Activated T-cell treated with anti-CD3 and anti-CD28 coated beads, Interleukin-2, amount 50 U/mL, for 24 hours (primary cell): Measurements from ENCODE around the gene MARCHF4.
"Not testable (repeated sequence)": the region's sequence is repeated elsewhere in the genome, so short reads cannot be mapped to it uniquely, and the experiment has no call there.

Source experiments
- DNase-seq: peaks from one replicate; pipeline ENCODE4 v3.0.0-alpha.2; 2020
- H3K27ac Mint-ChIP-seq: 2 replicates; pipeline ENCODE4 v1.8.0; 2020; ENCODE audit warnings: mild to moderate bottlenecking, mixed read lengths
- H3K27me3 Mint-ChIP-seq: 2 replicates; pipeline ENCODE4 v1.8.0; 2020; ENCODE audit warnings: mixed read lengths
- H3K36me3 Mint-ChIP-seq: 2 replicates; pipeline ENCODE4 v1.8.0; 2020; ENCODE audit warnings: low read depth, mixed read lengths
- H3K4me1 Mint-ChIP-seq: 2 replicates; pipeline ENCODE4 v1.8.0; 2020; ENCODE audit warnings: low read depth, mixed read lengths
- H3K4me3 Mint-ChIP-seq: 2 replicates; pipeline ENCODE4 v1.8.0; 2020; ENCODE audit warnings: mild to moderate bottlenecking, moderate library complexity, mixed read lengths
- H3K9me3 Mint-ChIP-seq: 2 replicates; pipeline ENCODE4 v1.8.0; 2020; ENCODE audit warnings: mixed read lengths

The MARCHF4 gene

GRCh38 chr2:216404010-216404618 lies 31.8 kb upstream of the MARCHF4 start:
- DNase-seq, result peak; percentile 59
- Mint-ChIP-seq H3K27ac (no peak overlapping the region), H3K9me3 (no peaks in the 10 kb centered on the region), H3K4me1 (no peaks in the 10 kb centered on the region), H3K4me3 (no peak overlapping the region), H3K36me3 (no peaks in the 10 kb centered on the region), H3K27me3 (peaks cover 3% of the 10 kb centered on the region)

GRCh38 chr2:216402751-216403150 lies 30.5 kb upstream of the MARCHF4 start:
- Mint-ChIP-seq H3K36me3 (no peaks in the 10 kb centered on the region), H3K4me1 (no peaks in the 10 kb centered on the region), H3K27me3 (peaks cover 3% of the 10 kb centered on the region), H3K27ac (no peak overlapping the region), H3K4me3 (no peak overlapping the region), H3K9me3 (no peaks in the 10 kb centered on the region)
- no peak for DNase-seq

GRCh38 chr2:216399621-216400020 lies 27.3 kb upstream of the MARCHF4 start:
- Mint-ChIP-seq H3K27ac (no peak overlapping the region), H3K36me3 (no peaks in the 10 kb centered on the region), H3K4me3 (no peak overlapping the region), H3K4me1 (peaks cover 4% of the 10 kb centered on the region), H3K9me3 (no peaks in the 10 kb centered on the region), H3K27me3 (no peaks in the 10 kb centered on the region)
- DNase-seq, result no peak

- peaks cover 5% of the 10 kb centered on the region for H3K4me1 Mint-ChIP-seq
- no peaks in the 10 kb centered on the region for H3K27me3 Mint-ChIP-seq
- no peaks in the 10 kb centered on the region for H3K9me3 Mint-ChIP-seq
- no peaks in the 10 kb centered on the region for H3K36me3 Mint-ChIP-seq
- no peak for DNase-seq
- no peak overlapping the region for H3K4me3 Mint-ChIP-seq
- no peak overlapping the region for H3K27ac Mint-ChIP-seq
These were observed 22.6 kb upstream of the MARCHF4 start for GRCh38 chr2:216394881-216395280.

- no peak overlapping the region for H3K4me3 Mint-ChIP-seq
- no peak overlapping the region for H3K27ac Mint-ChIP-seq
- no peaks in the 10 kb centered on the region for H3K36me3 Mint-ChIP-seq
- no peaks in the 10 kb centered on the region for H3K9me3 Mint-ChIP-seq
- H3K4me1 Mint-ChIP-seq, result peaks cover 17% of the 10 kb centered on the region
- DNase-seq, result no peak
- H3K27me3 Mint-ChIP-seq, result no peaks in the 10 kb centered on the region
These were observed 20.9 kb upstream of the MARCHF4 start for GRCh38 chr2:216392945-216393840.

GRCh38 chr2:216392018-216392562 lies 19.8 kb upstream of the MARCHF4 start:
- no peaks in the 10 kb centered on the region for H3K36me3 Mint-ChIP-seq

GRCh38 chr2:216391401-216391800 lies 19.1 kb upstream of the MARCHF4 start:
- H3K9me3 Mint-ChIP-seq, result no peaks in the 10 kb centered on the region
- no peak overlapping the region for H3K27ac Mint-ChIP-seq
- H3K4me3 Mint-ChIP-seq, result no peak overlapping the region
- H3K36me3 Mint-ChIP-seq, result no peaks in the 10 kb centered on the region
- H3K27me3 Mint-ChIP-seq, result no peaks in the 10 kb centered on the region
- DNase-seq, result no peak
- peaks cover 24% of the 10 kb centered on the region for H3K4me1 Mint-ChIP-seq

More at GRCh38 chr2:216392018-216392562, 19.8 kb upstream of the MARCHF4 start:
- DNase-seq, result no peak
- no peaks in the 10 kb centered on the region for H3K9me3 Mint-ChIP-seq
- no peak overlapping the region for H3K4me3 Mint-ChIP-seq
- H3K27me3 Mint-ChIP-seq, result no peaks in the 10 kb centered on the region
- H3K4me1 Mint-ChIP-seq, result peaks cover 24% of the 10 kb centered on the region
- no peak overlapping the region for H3K27ac Mint-ChIP-seq

GRCh38 chr2:216389570-216389969 lies 17.3 kb upstream of the MARCHF4 start:
- Mint-ChIP-seq H3K4me3 (no peak overlapping the region), H3K27ac (no peak overlapping the region), H3K9me3 (no peaks in the 10 kb centered on the region), H3K27me3 (no peaks in the 10 kb centered on the region), H3K36me3 (no peaks in the 10 kb centered on the region), H3K4me1 (peaks cover 20% of the 10 kb centered on the region)
- DNase-seq, result no peak

GRCh38 chr2:216388046-216388884 lies 16.0 kb upstream of the MARCHF4 start:
- Mint-ChIP-seq H3K36me3 (no peaks in the 10 kb centered on the region), H3K27me3 (no peaks in the 10 kb centered on the region), H3K9me3 (no peaks in the 10 kb centered on the region), H3K27ac (peak overlapping the region; percentile 72), H3K4me3 (no peak overlapping the region), H3K4me1 (peaks cover 19% of the 10 kb centered on the region)
- DNase-seq, result peak; percentile 35

- no peak overlapping the region for H3K27ac Mint-ChIP-seq
- no peaks in the 10 kb centered on the region for H3K27me3 Mint-ChIP-seq
- no peaks in the 10 kb centered on the region for H3K36me3 Mint-ChIP-seq
- no peaks in the 10 kb centered on the region for H3K9me3 Mint-ChIP-seq
- DNase-seq, result no peak
- peaks cover 19% of the 10 kb centered on the region for H3K4me1 Mint-ChIP-seq
- H3K4me3 Mint-ChIP-seq, result no peak overlapping the region
These were observed 15.0 kb upstream of the MARCHF4 start for GRCh38 chr2:216387262-216387661.

GRCh38 chr2:216385478-216385877 lies 13.2 kb upstream of the MARCHF4 start:
- H3K9me3 Mint-ChIP-seq, result no peaks in the 10 kb centered on the region
- H3K36me3 Mint-ChIP-seq, result no peaks in the 10 kb centered on the region
- peaks cover 19% of the 10 kb centered on the region for H3K4me1 Mint-ChIP-seq
- DNase-seq, result no peak
- no peak overlapping the region for H3K27ac Mint-ChIP-seq
- H3K27me3 Mint-ChIP-seq, result no peaks in the 10 kb centered on the region
- no peak overlapping the region for H3K4me3 Mint-ChIP-seq

- H3K4me1 Mint-ChIP-seq, result peaks cover 16% of the 10 kb centered on the region
- not testable (repeated sequence) for H3K36me3 Mint-ChIP-seq, DNase-seq, H3K27me3 Mint-ChIP-seq, H3K4me3 Mint-ChIP-seq, H3K27ac Mint-ChIP-seq, H3K9me3 Mint-ChIP-seq
These were observed 12.1 kb upstream of the MARCHF4 start for GRCh38 chr2:216384409-216384808.

GRCh38 chr2:216379977-216380376 lies 7.7 kb upstream of the MARCHF4 start:
- Mint-ChIP-seq H3K4me1 (no peaks in the 10 kb centered on the region), H3K27me3 (no peaks in the 10 kb centered on the region), H3K4me3 (no peak overlapping the region)

GRCh38 chr2:216375286-216375685 lies 3.0 kb upstream of the MARCHF4 start:
- H3K27me3 Mint-ChIP-seq, result peaks cover 29% of the 10 kb centered on the region

More at GRCh38 chr2:216379977-216380376, 7.7 kb upstream of the MARCHF4 start:
- no peaks in the 10 kb centered on the region for H3K9me3 Mint-ChIP-seq
- H3K27ac Mint-ChIP-seq, result no peak overlapping the region
- no peaks in the 10 kb centered on the region for H3K36me3 Mint-ChIP-seq
- no peak for DNase-seq

More at GRCh38 chr2:216375286-216375685, 3.0 kb upstream of the MARCHF4 start:
- no peaks in the 10 kb centered on the region for H3K36me3 Mint-ChIP-seq
- H3K4me3 Mint-ChIP-seq, result no peak overlapping the region
- no peak for DNase-seq
- peaks cover 24% of the 10 kb centered on the region for H3K4me1 Mint-ChIP-seq
- no peaks in the 10 kb centered on the region for H3K9me3 Mint-ChIP-seq
- no peak overlapping the region for H3K27ac Mint-ChIP-seq
